ENCODE data around the gene TRIM49C. TPM values are rescaled to one million over a fixed set of nuclear protein-coding genes. Genes with fewer than 3 reads are reported as not detected.

The TRIM49C gene, protein sequence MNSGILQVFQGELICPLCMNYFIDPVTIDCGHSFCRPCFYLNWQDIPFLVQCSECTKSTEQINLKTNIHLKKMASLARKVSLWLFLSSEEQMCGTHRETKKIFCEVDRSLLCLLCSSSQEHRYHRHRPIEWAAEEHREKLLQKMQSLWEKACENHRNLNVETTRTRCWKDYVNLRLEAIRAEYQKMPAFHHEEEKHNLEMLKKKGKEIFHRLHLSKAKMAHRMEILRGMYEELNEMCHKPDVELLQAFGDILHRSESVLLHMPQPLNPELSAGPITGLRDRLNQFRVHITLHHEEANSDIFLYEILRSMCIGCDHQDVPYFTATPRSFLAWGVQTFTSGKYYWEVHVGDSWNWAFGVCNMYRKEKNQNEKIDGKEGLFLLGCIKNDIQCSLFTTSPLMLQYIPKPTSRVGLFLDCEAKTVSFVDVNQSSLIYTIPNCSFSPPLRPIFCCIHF
- not detected in 2 replicates for total RNA-seq

GRCh38 chr11:90030806-90031205, at the start of gene TRIM49C:
TSS of gene TRIM49C (plus strand) at chr11:90031106. CDS start at chr11:90035212, 4,106 bp downstream.

GRCh38 chr11:90085650-90086049, 54.7 kb downstream of the TRIM49C start, which contains the start of gene UBTFL1:
TSS of gene UBTFL1 (plus strand) at chr11:90085950. CDS start at chr11:90085950, 0 bp downstream.

Small RNA genes lying within 50 kb of the gene (small RNA-seq; reads per million reads assigned to genes)
- gene AP000827.1, result not detected

Other genes starting within 250 kb of the TRIM49C start
- not detected in 2 replicates for gene TRIM49, start 222.5 kb upstream of the TRIM49C start, total RNA-seq
- gene TRIM64B, start 152.6 kb upstream of the TRIM49C start, total RNA-seq, result not detected in 2 replicates
- gene TRIM49D1, start 108.9 kb upstream of the TRIM49C start, total RNA-seq, result not detected in 2 replicates
- 0.14 TPM in 1 of 2 replicates, not detected in the other for gene TRIM49D2, start 107.0 kb upstream of the TRIM49C start, total RNA-seq
- gene TRIM64, start 65.1 kb upstream of the TRIM49C start, total RNA-seq, result not detected in 2 replicates
- not detected in 2 replicates for gene UBTFL1, start 54.8 kb downstream of the TRIM49C start, total RNA-seq
- gene NAALAD2, start 103.6 kb downstream of the TRIM49C start, total RNA-seq, result 0.66 and 0.79 TPM in 2 replicates
- 78.5 and 94.8 TPM in 2 replicates for gene CHORDC1, start 191.9 kb downstream of the TRIM49C start, total RNA-seq

All from thoracic aorta endothelial cell (primary cell).